HCT116 (cell line): ENCODE data around the gene RBM44. TPM values are rescaled to one million over a fixed set of nuclear protein-coding genes. Genes with fewer than 3 reads are reported as not detected.
A peak's percentile ranks its signal among the peaks of the same experiment; 100 is the strongest.

Experiments used
- ATAC-seq: fragments of 200-7000 bp; cut with Tn5 transposase; 2 replicates; pipeline ENCODE4 v1.9.1; 2020; ENCODE audit warnings: mild to moderate bottlenecking, moderate library complexity
- BruUV-seq: library from RNA; stranded (reverse); fragments of 400-500 nt; replicated peaks from 2 replicates; lab custom pipeline; 2021; lab: Mats Ljungman, UMichigan
- CTCF ChIA-PET: fragments of 300-600 bp; sonication (Branson Sonifier 250); formaldehyde crosslinking; loops from one replicate; lab custom pipeline; 2021; ENCODE audit warnings: antibody characterized with exemption; lab: Charles Lee
- POLR2A ChIA-PET: fragments of 300-600, 350-600 bp; sonication (Branson Sonifier 250); formaldehyde crosslinking; loops from one replicate; lab custom pipeline; 2021; ENCODE audit warnings: antibody characterized with exemption; lab: Charles Lee
- RAD21 ChIA-PET, 2 experiments: fragments of 300-600 bp; sonication (Branson Sonifier 250); formaldehyde crosslinking; loops; one replicate each; lab custom pipeline; 2023; ENCODE audit warnings: low total read pairs in 2 of 2; ENCODE audit not compliant: uncharacterized antibody in 2 of 2, unreplicated experiment in 2 of 2, low non-redundant PET in 1 of 2; lab: Charles Lee
- DNase-seq: peaks from one replicate; pipeline ENCODE4 v3.0.0-alpha.2; 2010; ENCODE audit warnings: low read depth, low spot score
- H2AFZ ChIP-seq: fragments of 200-600 bp; shearing (Covaris generic), sonication (generic); 2 replicates; pipeline ENCODE4 v1.6.1; 2017; ENCODE audit warnings: low read depth, mixed run types, mixed read lengths, antibody characterized with exemption, low read length; ENCODE audit not compliant: poor library complexity, severe bottlenecking
- H3K27ac ChIP-seq: 2 replicates; pipeline ENCODE4 v1.5.1; 2012; ENCODE audit warnings: low read depth, low read length
- H3K27me3 ChIP-seq: fragments of 200-600 bp; sonication (generic); 2 replicates; pipeline ENCODE4 v1.6.1; 2016; ENCODE audit warnings: mixed run types, low read length, mixed read lengths; ENCODE audit not compliant: insufficient read depth
- H3K36me3 ChIP-seq, 2 experiments: fragments of 200-500 bp in 1 of 2; fragments of 200-600 bp in 1 of 2; sonication (Bioruptor generic) in 1 of 2; sonication (generic) in 1 of 2; 2 replicates each; pipeline versions ENCODE4 v1.5.1 to v1.6.1; 2014 to 2016; ENCODE audit warnings: low read length in 2 of 2, inconsistent platforms in 1 of 2, mixed read lengths in 1 of 2, mixed run types in 1 of 2; ENCODE audit not compliant: insufficient read depth in 2 of 2, control insufficient read depth in 1 of 2
- H3K4me1 ChIP-seq, 2 experiments: fragments of 200-600 bp in 1 of 2; sonication (generic) in 1 of 2; 2 replicates each; pipeline versions ENCODE4 v1.5.1 to v1.6.1; 2012 to 2017; ENCODE audit warnings: low read length in 2 of 2, inconsistent platforms in 1 of 2, mild to moderate bottlenecking in 1 of 2, mixed read lengths in 1 of 2, mixed run types in 1 of 2, moderate library complexity in 1 of 2; ENCODE audit not compliant: insufficient read depth in 2 of 2, control insufficient read depth in 1 of 2
- H3K4me2 ChIP-seq: fragments of 200-600 bp; sonication (generic); 2 replicates; pipeline ENCODE4 v1.6.1; 2017; ENCODE audit warnings: mixed run types, low read length, mixed read lengths
- H3K4me3 ChIP-seq, 2 experiments: fragments of 200-600 bp in 1 of 2; sonication (generic) in 1 of 2; replicated peaks in 1 of 2; 2 replicates each; pipeline ENCODE4 v1.5.1; 2011 to 2016; ENCODE audit warnings: low read length in 2 of 2, control low read depth in 1 of 2, low read depth in 1 of 2, mild to moderate bottlenecking in 1 of 2, mixed read lengths in 1 of 2, mixed run types in 1 of 2
- H3K79me2 ChIP-seq: fragments of 200-600 bp; sonication (generic); 2 replicates; pipeline ENCODE4 v1.6.1; 2017; ENCODE audit warnings: mild to moderate bottlenecking, mixed run types, low read length, moderate library complexity, mixed read lengths; ENCODE audit not compliant: insufficient read depth
- H3K9ac ChIP-seq: fragments of 200-600 bp; sonication (generic); 2 replicates; pipeline ENCODE4 v1.6.1; 2016; ENCODE audit warnings: low read length, mixed read lengths
- H3K9me2 ChIP-seq: fragments of 200-600 bp; sonication (generic), shearing (Covaris generic); 2 replicates; pipeline ENCODE4 v1.6.1; 2017; ENCODE audit warnings: mixed run types, mild to moderate bottlenecking, moderate library complexity; ENCODE audit not compliant: insufficient read depth
- H3K9me3 ChIP-seq, 2 experiments: fragments of 200-500 bp in 1 of 2; fragments of 200-600 bp in 1 of 2; sonication (Bioruptor generic) in 1 of 2; sonication (generic) in 1 of 2; 2 replicates each; pipeline ENCODE4 v1.6.1; 2014 to 2017; ENCODE audit warnings: low read length in 2 of 2, mixed read lengths in 2 of 2, inconsistent platforms in 1 of 2, low read depth in 1 of 2, mild to moderate bottlenecking in 1 of 2, mixed run types in 1 of 2, moderate library complexity in 1 of 2; ENCODE audit not compliant: control insufficient read depth in 1 of 2, insufficient read depth in 1 of 2
- H4K20me1 ChIP-seq: fragments of 200-600 bp; sonication (generic), shearing (Covaris generic); 2 replicates; pipeline ENCODE4 v1.6.1; 2017; ENCODE audit warnings: mixed run types, mild to moderate bottlenecking, moderate library complexity; ENCODE audit not compliant: insufficient read depth
- CEBPB ChIP-seq: IDR thresholded peaks from 2 replicates; pipeline ENCODE4 v1.6.1; 2012; ENCODE audit warnings: low read depth
- EGR1 ChIP-seq: IDR thresholded peaks from 2 replicates; pipeline ENCODE4 v1.6.1; 2012; ENCODE audit warnings: low read depth
- ELF1 ChIP-seq: IDR thresholded peaks from 2 replicates; pipeline ENCODE4 v1.6.1; 2012; ENCODE audit warnings: low read depth, borderline replicate concordance
- EZH2 ChIP-seq: fragments of 200-600 bp; sonication (generic); IDR thresholded peaks from 2 replicates; pipeline ENCODE4 v1.6.1; 2017; ENCODE audit warnings: antibody characterized with exemption, mixed run types
- FOSL1 ChIP-seq: IDR thresholded peaks from 2 replicates; pipeline ENCODE4 v1.6.1; 2012; ENCODE audit warnings: low read depth
- JUND ChIP-seq: IDR thresholded peaks from 2 replicates; pipeline ENCODE4 v1.6.1; 2012
- POLR2A ChIP-seq: IDR thresholded peaks from 2 replicates; pipeline ENCODE4 v1.7.0; 2011; ENCODE audit warnings: borderline replicate concordance; ENCODE audit not compliant: insufficient read depth, insufficient read length; ENCODE audit errors: extremely low read depth
- POLR2AphosphoS5 ChIP-seq: IDR thresholded peaks from 2 replicates; pipeline ENCODE4 v1.6.1; 2011; ENCODE audit warnings: mild to moderate bottlenecking, low read depth, low read length, moderate library complexity
- SIN3A ChIP-seq: IDR thresholded peaks from 2 replicates; pipeline ENCODE4 v1.6.1; 2012; ENCODE audit warnings: low read depth
- SRF ChIP-seq: IDR thresholded peaks from 2 replicates; pipeline ENCODE4 v1.6.1; 2012; ENCODE audit warnings: low read depth
- YY1 ChIP-seq: IDR thresholded peaks from 2 replicates; pipeline ENCODE4 v1.6.1; 2011; ENCODE audit warnings: low read length, low read depth, moderate library complexity, mild to moderate bottlenecking; ENCODE audit not compliant: insufficient replicate concordance; ENCODE audit errors: extremely low read depth
- intact Hi-C: fragments of 100-400 bp; cut with micrococcal nuclease; formaldehyde crosslinking; loops from 2 replicates; pipeline ENCODE4 v1.10.0; 2022
- total RNA-seq: library from RNA; stranded (reverse); gene quantifications from one replicate; pipeline ENCODE4 v1.2.1, GENCODE V29; 2021; ENCODE audit not compliant: unreplicated experiment
- TF ChIP-seq, protein P1 (sequence below): IDR thresholded peaks from 2 replicates; pipeline ENCODE4 v1.6.1; 2011; ENCODE audit warnings: mild to moderate bottlenecking, low read length, moderate library complexity; ENCODE audit not compliant: insufficient replicate concordance; ENCODE audit errors: extremely low read depth

RBM44 gene
- total RNA-seq, 1 experiment from 2014 or later, result 0.54 TPM

DNA sequence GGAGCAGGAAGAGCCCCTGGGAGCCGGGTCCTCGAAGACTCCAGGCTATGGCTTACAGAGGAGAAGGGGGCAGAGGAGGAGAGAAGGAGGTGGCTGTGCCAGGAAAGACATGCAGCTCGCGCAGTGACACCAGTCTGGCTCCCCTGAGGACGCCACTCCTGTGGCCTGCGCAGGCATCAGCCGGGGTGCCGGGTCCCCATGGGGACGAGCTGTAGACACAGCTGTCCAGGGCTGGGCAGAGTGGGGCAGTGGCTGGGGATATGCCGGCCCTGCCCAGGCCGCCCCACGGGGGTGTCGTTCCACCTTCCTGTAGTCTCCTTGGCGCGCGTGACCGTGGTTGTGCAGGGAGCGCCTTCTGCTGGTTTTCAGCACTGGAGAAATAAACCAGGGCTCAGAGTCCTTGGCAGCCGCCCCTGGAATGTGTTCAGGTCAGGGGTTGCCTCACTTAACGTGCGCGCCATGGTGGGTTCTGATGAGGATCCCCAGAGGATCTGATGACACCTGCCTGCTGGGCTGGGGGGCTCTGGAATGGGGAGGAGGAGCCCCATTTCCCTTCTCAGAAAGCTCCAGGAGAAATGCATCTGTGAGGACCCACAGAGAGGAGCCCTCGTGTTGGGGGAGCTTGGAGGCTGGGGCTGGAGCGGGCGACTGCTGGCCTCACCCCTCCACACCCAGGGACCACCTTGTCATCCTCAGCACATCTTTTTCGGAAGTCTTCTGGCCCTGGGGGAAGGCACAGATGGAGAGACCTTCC, 87.5 kb downstream of the RBM44 start:
- no peaks in the 10 kb centered on the region for H4K20me1 ChIP-seq
- no peaks in the 10 kb centered on the region for H3K79me2 ChIP-seq
- H2AFZ ChIP-seq, result no peak overlapping the region
- no peaks in the 10 kb centered on the region for H3K9me3 ChIP-seq
- intact Hi-C loops, result no loop called here
- BruUV-seq, result no TSS peak
- no peak overlapping the region for H3K4me2 ChIP-seq
- ATAC-seq (peak; percentile 32; the same call in 1 of the 2 replicates), DNase-seq (no peak)
- no peak overlapping the region for H3K9ac ChIP-seq
- no peaks in the 10 kb centered on the region for H3K9me2 ChIP-seq
- TF ChIP-seq EGR1, result no peak
- no peak for TF ChIP-seq POLR2A
- TF ChIP-seq ELF1, result no peak
- TF ChIP-seq SRF, result no peak
- TF ChIP-seq FOSL1, result no peak
- TF ChIP-seq EZH2, result no peak
- no peak for TF ChIP-seq CEBPB
- TF ChIP-seq JUND, result no peak
- POLR2A ChIA-PET, result no interaction called here
- H3K36me3 ChIP-seq, result peaks cover 0 to 10% of the 10 kb centered on the region in 2 experiments; a peak in 1 of 4 replicates
- H3K4me3 ChIP-seq, result no peak overlapping the region
- no peaks in the 10 kb centered on the region for H3K27me3 ChIP-seq
- H3K27ac ChIP-seq, result no peak overlapping the region
- CTCF ChIA-PET, result no interaction called here
- H3K4me1 ChIP-seq, result 0 out of 4 replicates have a peak, but pooled peaks cover 0 to 5% of the 10 kb centered on the region in 2 experiments
- RAD21 ChIA-PET, result no interaction called here

DNA sequence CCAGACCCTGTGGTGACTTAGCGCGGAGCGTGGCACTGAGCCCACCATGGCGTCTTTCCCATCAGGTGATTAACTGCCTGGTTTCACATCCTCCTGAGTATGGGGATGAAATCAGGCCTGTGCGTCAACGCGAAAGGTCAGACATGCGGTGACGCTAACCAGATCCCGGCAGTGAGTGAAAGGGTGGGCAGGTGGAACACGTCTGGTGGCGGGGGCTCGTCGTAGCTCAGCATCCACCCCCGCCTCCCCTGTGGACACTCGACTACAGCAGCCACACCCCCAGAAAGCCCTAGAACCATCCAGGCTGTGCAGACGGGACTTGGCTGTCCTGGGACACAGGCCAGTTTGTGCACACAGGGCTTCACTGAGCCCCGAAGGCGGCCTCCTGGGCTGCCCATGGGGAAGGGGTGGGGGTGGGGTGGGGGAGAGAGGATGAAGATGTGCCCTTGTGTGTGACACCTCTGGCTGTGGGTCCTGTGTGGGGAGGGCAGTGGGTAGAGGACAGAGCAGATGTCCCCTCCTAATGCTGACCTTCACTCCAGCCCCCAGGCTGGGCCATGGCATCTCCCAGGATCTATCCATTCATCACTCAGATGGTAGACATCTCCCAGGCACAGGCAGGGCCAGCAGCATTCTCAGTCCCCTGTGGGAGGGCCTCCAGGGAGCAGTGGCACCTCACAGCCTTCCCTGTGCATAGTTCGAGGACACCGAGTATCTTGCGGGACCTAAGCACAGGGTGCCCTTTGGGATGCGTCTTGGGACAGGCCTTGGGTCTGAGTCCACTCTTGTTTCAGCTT, 88.3 kb downstream of the RBM44 start:
- peak; percentile 17; the same call in 1 of the 2 replicates for ATAC-seq
- no peaks in the 10 kb centered on the region for H3K27me3 ChIP-seq
- no peak overlapping the region for H3K4me3 ChIP-seq
- no peaks in the 10 kb centered on the region for H4K20me1 ChIP-seq
- BruUV-seq, result no TSS peak
- RAD21 ChIA-PET, result no interaction called here
- CTCF ChIA-PET, result no interaction called here
- TF ChIP-seq, protein P1, sequence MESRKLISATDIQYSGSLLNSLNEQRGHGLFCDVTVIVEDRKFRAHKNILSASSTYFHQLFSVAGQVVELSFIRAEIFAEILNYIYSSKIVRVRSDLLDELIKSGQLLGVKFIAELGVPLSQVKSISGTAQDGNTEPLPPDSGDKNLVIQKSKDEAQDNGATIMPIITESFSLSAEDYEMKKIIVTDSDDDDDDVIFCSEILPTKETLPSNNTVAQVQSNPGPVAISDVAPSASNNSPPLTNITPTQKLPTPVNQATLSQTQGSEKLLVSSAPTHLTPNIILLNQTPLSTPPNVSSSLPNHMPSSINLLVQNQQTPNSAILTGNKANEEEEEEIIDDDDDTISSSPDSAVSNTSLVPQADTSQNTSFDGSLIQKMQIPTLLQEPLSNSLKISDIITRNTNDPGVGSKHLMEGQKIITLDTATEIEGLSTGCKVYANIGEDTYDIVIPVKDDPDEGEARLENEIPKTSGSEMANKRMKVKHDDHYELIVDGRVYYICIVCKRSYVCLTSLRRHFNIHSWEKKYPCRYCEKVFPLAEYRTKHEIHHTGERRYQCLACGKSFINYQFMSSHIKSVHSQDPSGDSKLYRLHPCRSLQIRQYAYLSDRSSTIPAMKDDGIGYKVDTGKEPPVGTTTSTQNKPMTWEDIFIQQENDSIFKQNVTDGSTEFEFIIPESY, result no peak
- TF ChIP-seq POLR2AphosphoS5, result no peak
- TF ChIP-seq POLR2A, result no peak
- TF ChIP-seq SIN3A, result no peak
- no peak for TF ChIP-seq CEBPB
- no peak for TF ChIP-seq YY1
- TF ChIP-seq ELF1, result no peak
- H3K27ac ChIP-seq, result no peak overlapping the region
- H3K9ac ChIP-seq, result no peak overlapping the region
- no peaks in the 10 kb centered on the region for H3K9me2 ChIP-seq
- H3K36me3 ChIP-seq, result peaks cover 0 to 4% of the 10 kb centered on the region in 2 experiments; a peak in 1 of 4 replicates
- POLR2A ChIA-PET, result no interaction called here
- no peak overlapping the region for H2AFZ ChIP-seq
- H3K9me3 ChIP-seq, result no peaks in the 10 kb centered on the region
- H3K79me2 ChIP-seq, result no peaks in the 10 kb centered on the region
- no peak for DNase-seq
- H3K4me1 ChIP-seq, result 0 out of 4 replicates have a peak, but pooled peaks cover 0 to 5% of the 10 kb centered on the region in 2 experiments
- intact Hi-C loops, result no loop called here
- no peak overlapping the region for H3K4me2 ChIP-seq
